CD4-positive, alpha-beta T cell treated with Interleukin-21 for 1 hour (primary cell): ENCODE results near the gene ARHGEF10L.

Experiments used
- DNase-seq: peaks from one replicate; pipeline ENCODE4 v3.0.0-alpha.2; 2020

Gene ARHGEF10L

GRCh38 chr1:17569200-17570139 lies 30.0 kb downstream of the ARHGEF10L start:
- no peak for DNase-seq

GRCh38 chr1:17570228-17570627 lies 30.7 kb downstream of the ARHGEF10L start:
- DNase-seq = no peak

- no peak for DNase-seq
Measured at GRCh38 chr1:17572264-17572985, 32.9 kb downstream of the ARHGEF10L start.

DNA sequence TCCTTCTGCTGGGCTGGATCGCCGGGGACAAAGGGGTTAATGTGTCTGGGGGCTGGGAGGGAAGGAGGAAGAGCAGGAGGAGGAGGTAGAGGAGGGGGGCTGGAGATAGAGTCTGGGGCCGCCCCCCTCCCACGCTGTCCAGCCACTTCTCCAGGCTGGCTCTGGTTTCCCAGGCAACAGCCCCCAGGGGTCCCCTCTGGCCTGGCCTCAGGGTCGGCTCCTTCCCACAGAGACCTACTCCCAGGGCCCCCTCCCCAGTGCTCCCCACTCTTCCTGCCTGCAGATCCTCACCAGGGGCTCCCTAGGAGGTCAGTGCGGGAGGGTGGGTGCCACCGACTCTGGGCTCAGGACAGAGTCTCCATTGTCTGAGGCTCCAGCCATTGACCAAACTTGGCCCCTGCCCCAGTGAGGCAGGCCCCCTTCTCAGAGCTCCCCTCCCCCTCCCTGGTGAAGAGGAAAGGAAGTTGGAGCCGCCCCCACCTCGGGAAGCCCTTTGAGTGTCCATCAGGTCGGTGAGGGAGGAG lies 34.1 kb downstream of the ARHGEF10L start:
- DNase-seq = no peak

DNA sequence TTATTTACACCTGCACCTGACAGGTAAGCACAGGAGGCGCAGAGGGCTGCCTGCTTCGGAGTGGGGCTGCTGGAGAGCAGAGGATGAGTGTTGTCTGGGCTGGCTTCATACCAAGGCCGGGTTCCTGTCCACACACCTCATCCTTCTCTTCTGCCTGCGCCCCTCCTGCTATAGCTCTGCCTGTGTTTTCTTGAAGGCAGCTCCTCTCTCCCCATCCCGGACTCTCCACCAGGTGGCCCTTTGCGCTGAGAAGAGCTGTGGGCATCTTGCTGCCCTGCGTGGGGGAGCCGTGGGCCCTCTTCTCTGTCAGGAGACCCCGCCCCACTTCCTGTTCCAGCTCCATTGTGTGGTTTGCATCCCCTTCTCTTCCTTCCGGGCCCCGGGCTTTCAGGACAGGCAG lies 35.0 kb downstream of the ARHGEF10L start:
- DNase-seq = no peak

- no peak for DNase-seq
Measured at GRCh38 chr1:17575797-17576518, 36.5 kb downstream of the ARHGEF10L start.

DNA sequence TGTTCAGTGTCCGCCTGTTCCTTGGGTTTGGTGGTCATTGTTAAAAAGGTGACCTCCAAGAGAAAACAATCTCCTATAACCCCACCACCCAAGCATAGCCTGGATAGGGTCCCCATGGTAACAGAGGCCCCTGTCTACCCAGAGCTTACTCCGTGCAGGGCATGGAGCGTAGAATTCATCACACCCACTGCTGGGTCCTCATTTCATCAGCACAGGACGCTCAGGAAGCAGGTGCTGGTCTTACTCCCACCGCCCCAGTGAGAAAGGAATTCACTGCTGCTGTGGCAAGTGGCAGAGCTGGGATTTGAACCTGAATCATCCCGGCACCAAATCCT lies 37.0 kb downstream of the ARHGEF10L start:
- no peak for DNase-seq

DNA sequence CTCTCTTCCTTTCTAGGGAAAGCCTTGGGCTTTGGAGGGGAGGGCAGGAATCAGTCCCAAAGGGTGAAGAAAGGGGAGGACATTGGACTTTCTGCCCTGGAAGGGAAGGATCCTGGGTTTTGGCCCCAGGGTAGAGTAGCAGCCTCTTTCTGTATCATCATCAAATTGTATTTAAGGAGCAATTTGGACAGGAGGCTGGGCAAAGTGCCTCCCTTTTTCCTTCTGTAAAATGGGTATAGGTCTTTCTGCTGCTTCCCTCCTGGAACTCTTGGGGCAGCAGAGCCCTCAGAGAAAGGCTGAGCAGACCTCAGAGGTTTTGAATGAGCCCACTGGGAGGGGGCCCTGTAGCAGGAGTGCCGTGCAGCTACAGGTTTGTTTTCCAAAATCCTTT lies 38.4 kb downstream of the ARHGEF10L start:
- no peak for DNase-seq

- DNase-seq = no peak
Measured at GRCh38 chr1:17579951-17580939, 40.7 kb downstream of the ARHGEF10L start.

GRCh38 chr1:17581389-17582123 lies 42.1 kb downstream of the ARHGEF10L start:
- DNase-seq = no peak

- DNase-seq = no peak
Measured at GRCh38 chr1:17582124-17582774, 42.8 kb downstream of the ARHGEF10L start.

- DNase-seq = no peak
Measured at GRCh38 chr1:17584539-17584938, 45.0 kb downstream of the ARHGEF10L start.

GRCh38 chr1:17585266-17585987 lies 45.9 kb downstream of the ARHGEF10L start:
- DNase-seq = no peak

DNA sequence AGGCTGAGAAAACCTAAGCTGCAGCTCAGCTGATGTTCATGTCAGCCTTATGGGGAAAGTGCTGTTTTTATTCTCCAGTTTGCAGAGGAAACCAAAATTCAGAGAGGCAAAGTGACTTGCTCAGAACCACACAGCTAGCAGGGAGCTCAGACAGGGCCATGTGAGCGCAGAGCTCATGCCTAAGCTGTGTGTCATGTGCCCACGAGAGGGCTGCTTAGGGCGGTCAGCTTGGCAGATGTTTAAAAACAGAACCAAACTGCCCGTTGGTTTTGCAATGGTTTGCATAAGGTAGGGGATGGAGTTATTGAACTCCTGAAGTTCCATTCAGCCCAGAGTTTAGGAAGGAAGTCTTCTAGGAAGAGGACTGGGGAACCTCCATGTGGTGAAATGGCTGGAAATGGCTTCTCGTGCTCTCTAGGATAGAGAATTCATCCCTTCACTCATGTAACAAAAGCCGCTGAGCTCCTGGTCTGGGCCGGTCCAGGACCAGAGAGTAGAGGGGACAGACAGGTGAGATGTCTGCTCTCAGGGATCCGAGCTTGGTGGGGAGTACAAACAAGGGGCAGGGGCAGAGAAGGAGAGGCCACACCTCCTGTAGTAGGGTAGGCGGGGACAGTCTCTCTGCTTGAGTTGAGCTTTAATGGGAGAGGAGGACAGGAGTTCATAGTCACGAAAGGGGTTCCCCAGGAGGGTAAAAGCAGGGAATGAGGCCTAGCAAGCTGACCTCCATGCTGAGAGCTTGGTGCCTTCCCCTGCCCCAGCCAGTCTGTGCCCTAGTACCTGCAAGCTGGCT lies 46.9 kb downstream of the ARHGEF10L start:
- DNase-seq = no peak

- DNase-seq = no peak
Measured at GRCh38 chr1:17587693-17588047, 48.2 kb downstream of the ARHGEF10L start.

DNA sequence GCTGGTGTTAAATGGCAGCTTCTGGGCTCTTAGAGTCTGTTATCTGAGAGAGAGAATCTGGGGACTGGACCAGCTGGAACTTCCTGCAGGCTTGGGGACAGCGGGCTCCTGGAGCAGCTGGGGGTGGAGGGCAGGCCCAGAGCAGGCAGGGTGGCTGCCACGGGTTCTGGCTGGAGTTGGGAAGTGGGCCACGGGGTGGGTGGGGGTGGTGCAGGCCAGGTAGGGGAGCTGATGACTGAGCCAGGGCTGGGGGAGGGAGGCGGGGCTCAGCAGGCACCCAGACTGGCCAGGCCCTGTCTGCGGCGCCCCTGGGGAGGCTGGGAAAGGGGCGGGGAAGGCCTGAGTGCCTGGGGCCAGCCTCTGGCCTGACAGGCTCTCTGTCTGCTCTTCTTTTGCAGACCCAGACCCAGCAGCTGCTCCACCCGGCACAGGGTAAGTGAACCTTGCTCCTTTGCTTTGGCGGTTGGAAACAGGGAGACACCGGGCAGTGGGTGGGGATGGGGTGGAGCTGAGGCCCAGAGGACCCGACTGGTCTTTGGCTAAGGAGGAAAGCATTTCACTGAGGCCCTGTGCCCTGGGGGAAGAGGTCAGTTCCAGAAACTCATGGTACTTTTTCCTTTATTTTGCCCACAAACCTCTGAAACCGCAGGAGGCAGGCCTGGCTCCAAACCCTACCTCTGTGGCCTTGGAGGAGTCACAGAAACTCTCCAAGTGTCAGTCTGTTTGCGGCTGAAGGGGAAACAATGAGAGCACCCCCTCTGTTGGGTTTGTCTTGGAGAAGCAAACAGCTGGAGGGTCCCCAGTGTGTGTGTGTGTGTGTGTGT lies 48.8 kb downstream of the ARHGEF10L start:
- no peak for DNase-seq

- DNase-seq = no peak
Measured at GRCh38 chr1:17591814-17592430, 52.4 kb downstream of the ARHGEF10L start.

DNA sequence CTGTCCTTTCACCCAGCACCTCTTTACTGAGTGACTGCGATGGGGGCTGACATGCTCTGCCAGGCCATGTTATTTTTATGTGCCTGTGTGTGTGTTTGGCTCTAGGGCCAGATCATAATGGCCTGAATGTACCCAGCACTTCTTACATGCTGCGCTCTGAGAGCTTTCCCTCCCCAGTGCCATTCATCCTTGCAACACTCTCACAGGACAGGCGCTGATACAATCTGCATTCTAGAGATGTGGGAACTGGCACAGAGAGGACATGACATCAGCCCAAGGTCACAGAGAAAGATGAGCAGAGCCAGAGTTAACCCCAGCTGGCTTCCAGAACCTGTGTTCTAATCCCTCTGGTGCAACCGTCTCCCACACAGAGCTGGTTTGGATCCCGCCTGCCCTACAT lies 54.5 kb downstream of the ARHGEF10L start:
- no peak for DNase-seq
